HG03558 (cell line): ENCODE results near the gene MTR.

ENCODE experiments used
- ATAC-seq: cut with Tn5 transposase; IDR thresholded peaks from one replicate; pipeline ENCODE4 v1.9.1; 2021; ENCODE audit warnings: moderate number of reproducible peaks; ENCODE audit not compliant: unreplicated experiment; ENCODE audit errors: extremely low read depth

Gene MTR

GRCh38 chr1:236861560-236862218, 66.6 kb downstream of the MTR start:
- no peak for ATAC-seq

DNA sequence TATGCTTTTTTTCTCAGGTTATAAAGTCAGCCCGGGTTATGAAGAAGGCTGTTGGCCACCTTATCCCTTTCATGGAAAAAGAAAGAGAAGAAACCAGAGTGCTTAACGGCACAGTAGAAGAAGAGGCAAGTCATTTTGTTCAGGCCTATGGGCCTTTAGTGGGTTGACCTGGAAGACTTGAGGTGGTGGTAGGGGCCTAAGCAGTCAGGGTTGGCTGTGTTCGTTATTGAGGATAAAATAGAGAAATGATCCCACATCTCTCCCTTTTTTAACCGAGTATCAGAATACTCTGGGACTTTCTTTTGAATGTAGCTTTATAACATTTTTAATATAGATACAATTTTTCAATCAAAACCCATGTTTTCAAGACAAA, 67.1 kb downstream of the MTR start:
- ATAC-seq, result no peak

GRCh38 chr1:236862615-236863211, 67.6 kb downstream of the MTR start:
- ATAC-seq, result no peak

DNA sequence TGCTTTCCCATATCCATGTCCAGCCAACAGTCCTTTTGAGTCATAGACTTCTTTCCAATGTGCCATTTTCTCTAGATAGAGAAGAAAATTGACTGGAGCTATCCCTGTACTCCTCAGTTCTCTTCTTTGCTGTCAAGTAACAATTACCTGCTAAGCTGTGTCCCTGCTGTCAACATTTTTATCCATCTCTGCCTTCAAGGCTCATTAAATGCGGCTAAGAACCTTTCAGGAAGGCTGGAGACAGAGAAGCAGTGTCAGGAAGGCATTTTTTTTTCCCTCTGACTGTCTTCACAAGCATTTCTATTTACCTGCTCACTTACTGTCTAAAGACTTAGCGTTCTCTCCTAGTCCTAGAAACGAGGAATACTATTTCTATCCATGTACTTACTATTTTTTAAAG, 69.1 kb downstream of the MTR start:
- ATAC-seq, result no peak

- ATAC-seq, result no peak
These were observed 70.1 kb downstream of the MTR start for GRCh38 chr1:236864996-236865817.

DNA sequence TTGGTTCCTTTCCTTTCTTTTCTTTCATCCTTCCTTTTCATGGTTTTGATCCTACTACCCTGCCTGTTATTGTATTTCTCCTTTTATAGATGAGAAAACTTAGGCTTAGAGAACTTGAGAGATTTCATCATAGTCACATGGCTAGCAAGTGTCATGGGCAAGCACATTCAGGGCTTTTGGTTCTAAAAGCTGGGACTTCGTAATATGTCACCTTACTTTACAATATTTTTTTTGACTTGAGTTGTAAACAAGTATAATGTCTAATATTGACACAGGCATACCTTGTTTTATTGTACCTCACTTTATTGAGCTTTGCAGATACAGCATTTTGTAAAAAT, 70.7 kb downstream of the MTR start:
- no peak for ATAC-seq

DNA sequence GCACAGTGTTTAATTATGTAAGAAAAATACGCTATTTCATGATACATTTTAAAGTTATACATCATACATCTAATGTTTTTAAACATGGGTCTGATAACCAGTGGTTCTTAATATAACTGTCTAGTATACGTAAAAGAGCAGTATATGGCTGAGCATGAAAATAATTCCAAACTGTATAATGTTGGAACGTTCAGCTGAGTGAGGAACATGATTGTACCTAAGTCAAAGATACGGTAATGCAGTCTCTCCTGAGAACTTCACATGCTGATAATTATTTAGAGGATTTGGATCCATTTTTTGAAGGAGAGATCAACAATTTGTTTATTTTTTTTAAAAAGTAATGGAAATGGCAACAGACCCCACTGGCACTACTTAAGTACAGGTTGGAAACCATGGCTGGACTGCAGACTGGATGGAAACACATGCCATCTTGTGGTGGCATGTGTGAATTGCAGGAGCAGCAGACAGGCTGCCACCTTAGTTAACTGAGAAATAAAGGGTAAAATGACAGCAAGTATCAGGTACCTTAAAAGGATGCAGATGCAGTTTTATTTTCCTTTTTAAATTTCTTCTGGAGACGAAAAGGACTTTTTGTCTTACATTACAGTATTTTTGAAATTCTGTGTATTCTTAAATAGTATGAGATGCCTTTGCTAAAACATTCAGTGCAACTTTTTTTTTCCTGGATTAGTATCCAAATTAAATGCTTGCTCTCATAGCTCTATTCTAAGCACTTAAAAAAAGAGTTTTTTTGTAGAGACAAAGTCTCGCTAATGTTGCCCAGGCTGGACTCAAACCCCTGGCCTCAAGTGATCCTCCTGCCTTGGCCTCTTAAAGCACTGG, 73.8 kb downstream of the MTR start:
- ATAC-seq, result peak; percentile 60

DNA sequence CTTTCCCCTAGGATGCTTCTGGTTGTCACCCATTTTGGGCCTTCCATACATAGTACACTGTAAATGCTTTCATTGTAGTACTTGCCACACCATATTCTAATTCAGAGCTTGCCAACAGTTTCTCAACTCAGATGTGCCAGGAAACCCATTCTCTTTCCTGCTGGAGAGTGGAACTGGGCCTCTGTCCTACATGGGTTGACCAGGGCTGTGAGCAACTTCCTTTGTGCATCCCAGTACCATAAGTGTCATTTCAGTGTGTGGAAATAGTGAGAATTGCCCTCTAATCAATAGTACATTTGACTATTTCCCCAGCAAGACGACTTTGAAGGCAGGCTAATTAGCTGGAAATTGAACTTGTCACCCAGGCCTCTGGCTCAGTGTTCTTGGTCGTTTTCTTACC, 74.8 kb downstream of the MTR start:
- ATAC-seq, result no peak

GRCh38 chr1:236870721-236871120, 75.6 kb downstream of the MTR start:
- ATAC-seq, result no peak

DNA sequence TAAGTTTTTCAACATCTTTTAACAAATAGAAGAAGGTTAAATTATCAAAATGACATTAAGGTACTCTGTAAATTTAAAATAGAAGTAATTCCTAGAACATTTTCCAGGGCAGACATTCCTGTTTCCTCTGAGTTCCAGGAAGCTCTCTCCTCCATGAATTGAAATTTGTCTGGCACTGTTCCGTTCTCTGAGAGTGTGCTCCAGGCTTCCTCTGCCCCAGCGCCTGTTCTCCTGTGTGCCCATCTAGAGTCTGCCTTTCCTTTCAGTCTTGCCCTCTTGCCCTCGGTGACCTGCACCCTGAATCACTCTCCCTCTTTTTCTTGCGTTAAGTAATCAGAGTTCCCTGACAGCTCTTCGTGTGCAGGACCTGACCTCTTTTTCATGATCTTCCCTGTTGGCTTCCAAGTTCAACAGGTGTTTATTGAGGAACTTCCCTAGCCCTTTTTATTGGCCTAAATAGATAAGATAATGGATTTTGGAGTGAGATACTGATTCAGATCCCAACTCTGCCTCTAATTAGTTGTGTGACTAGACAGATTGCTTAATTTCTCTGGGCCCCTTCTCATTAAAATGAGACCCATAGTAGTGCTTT, 77.1 kb downstream of the MTR start:
- ATAC-seq, result no peak

- ATAC-seq, result no peak
These were observed 80.9 kb downstream of the MTR start for GRCh38 chr1:236875975-236876374.

DNA sequence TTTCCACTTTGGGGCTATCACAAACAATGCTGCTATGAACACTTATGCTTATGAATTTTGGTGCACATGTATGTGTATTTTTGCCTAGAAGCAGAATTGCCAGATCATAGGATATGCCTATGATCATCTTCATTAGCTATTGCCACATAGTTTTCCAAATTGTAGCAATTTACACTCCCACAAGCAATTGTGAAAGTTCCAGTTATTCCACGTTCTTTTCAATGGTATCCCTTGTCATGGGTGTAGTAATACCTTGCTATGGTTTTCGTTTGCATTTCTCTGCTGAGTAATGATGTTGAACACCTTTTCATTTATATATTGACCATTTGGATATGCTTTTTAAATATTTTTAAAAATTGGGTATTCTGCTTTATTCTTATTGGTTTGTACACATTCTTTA, 82.6 kb downstream of the MTR start:
- ATAC-seq, result no peak

GRCh38 chr1:236880209-236880608, 85.1 kb downstream of the MTR start:
- ATAC-seq, result no peak

DNA sequence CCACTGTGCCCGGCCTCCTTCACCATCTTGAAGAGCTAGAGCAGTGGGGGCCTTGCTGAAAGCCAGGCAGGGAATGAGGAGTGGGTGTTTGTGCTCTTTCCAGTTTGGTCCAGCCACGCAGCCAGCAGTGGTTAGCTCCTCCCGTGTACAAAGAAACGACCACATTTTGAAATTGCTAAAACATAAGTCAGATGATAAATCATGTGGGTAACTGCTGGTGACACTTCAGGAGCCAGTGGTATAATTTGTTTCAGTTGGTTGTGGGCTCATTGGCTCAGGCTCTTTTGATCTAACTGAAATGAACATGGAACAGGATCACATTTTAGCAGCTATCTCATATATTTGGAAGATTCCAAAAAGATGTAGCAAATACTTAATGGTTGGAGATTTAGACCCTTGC, 87.6 kb downstream of the MTR start:
- ATAC-seq, result no peak

- ATAC-seq, result no peak
These were observed 91.1 kb downstream of the MTR start for GRCh38 chr1:236886199-236886598.

- ATAC-seq, result no peak
These were observed 92.0 kb downstream of the MTR start for GRCh38 chr1:236887081-236887480.

GRCh38 chr1:236888126-236888525, 93.0 kb downstream of the MTR start:
- ATAC-seq, result no peak

DNA sequence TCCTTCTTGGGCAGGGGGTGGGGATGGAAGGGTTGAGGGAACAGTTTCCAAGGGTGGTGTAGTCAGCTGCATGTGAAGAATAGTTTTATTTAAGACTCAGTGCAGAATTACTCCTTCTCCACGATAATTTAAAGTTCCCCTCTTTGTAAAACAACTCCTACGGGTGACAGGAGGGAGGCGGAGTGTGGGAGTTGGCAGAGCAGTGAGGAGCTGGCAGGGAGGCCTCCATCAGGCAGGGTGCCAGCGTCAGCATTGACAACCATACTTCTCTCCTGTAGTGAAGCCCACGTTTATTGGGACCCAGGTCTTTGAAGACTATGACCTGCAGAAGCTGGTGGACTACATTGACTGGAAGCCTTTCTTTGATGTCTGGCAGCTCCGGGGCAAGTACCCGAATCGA, 93.8 kb downstream of the MTR start:
- no peak for ATAC-seq

- no peak for ATAC-seq
These were observed 95.3 kb downstream of the MTR start for GRCh38 chr1:236890152-236891056.
